ENCODE data around the gene LLCFC1.

The LLCFC1 gene

DNA sequence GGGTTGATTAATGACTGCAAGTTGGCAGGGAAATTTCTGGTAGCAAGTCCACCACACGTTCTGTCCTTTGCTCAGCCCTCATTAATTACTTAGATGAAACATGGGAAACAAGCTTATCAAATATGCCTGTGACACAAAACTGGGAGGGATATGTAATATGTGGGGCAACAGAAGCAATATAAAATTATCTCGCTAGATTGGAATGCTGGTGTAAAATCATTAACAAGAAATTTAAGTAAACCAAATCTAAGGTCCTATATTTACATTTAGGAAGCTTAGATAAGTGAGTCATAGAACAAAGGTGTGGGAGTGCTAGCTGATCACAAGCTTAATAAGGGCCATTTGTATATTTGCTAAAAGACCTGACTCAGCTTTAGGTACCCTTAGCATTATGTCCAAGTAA, 29.3 kb upstream of the LLCFC1 start:
- no peak overlapping the region for H3K4me3 ChIP-seq (ENCODE audit: low read depth, low read length)
- DNase-seq (ENCODE audit: low read depth): no peak
- TF ChIP-seq, protein P1, sequence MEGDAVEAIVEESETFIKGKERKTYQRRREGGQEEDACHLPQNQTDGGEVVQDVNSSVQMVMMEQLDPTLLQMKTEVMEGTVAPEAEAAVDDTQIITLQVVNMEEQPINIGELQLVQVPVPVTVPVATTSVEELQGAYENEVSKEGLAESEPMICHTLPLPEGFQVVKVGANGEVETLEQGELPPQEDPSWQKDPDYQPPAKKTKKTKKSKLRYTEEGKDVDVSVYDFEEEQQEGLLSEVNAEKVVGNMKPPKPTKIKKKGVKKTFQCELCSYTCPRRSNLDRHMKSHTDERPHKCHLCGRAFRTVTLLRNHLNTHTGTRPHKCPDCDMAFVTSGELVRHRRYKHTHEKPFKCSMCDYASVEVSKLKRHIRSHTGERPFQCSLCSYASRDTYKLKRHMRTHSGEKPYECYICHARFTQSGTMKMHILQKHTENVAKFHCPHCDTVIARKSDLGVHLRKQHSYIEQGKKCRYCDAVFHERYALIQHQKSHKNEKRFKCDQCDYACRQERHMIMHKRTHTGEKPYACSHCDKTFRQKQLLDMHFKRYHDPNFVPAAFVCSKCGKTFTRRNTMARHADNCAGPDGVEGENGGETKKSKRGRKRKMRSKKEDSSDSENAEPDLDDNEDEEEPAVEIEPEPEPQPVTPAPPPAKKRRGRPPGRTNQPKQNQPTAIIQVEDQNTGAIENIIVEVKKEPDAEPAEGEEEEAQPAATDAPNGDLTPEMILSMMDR (IDR thresholded peaks at IDR 0.05; ENCODE audit: control insufficient read depth, extremely low read depth, insufficient read depth): no peak

DNA sequence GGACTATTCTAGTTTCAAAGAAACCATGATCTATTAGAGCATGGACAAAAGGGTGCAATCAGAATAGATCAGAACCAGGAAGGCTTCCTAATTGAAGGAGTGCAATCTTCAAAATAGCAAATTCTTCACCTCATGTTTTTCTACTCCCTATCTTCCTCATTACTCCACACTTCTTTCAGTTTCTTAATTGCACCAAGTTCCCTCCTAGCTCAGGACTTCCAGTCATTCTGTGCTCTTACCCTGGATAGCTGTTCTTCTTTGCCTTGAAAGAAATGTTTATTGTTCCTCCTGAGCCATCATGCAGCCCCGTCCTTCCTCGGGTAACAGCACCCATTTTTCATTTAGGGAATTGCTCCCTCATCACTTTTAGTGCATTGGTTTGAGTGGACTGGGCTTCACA, 28.8 kb upstream of the LLCFC1 start:
- no peak for DNase-seq (ENCODE audit: low read depth)
- TF ChIP-seq, protein P1 (IDR thresholded peaks at IDR 0.05; ENCODE audit: control insufficient read depth, extremely low read depth, insufficient read depth): no peak
- no peak overlapping the region for H3K4me3 ChIP-seq (ENCODE audit: low read depth, low read length)

DNA sequence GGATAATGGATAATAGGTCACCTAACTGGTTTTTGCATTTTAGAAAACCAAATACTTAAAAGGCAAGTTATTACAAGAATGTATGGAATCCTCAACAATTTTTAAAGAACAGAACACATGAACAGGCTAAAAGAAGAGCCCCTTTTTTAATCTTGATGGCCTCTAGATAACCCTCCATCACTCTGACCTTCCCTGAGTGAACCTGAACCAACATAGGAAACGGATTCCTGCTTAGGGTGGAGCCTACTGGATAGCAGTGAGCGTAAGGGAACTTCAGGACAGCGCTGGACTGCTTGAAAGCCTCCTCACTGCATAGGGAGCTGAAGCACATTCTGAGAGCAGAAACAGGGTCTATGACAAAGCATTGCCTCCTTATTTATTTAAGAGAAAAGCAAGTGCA, 26.2 kb upstream of the LLCFC1 start:
- TF ChIP-seq, protein P1 (IDR thresholded peaks at IDR 0.05; ENCODE audit: control insufficient read depth, extremely low read depth, insufficient read depth): no peak
- DNase-seq (ENCODE audit: low read depth): no peak
- no peak overlapping the region for H3K4me3 ChIP-seq (ENCODE audit: low read depth, low read length)

DNA sequence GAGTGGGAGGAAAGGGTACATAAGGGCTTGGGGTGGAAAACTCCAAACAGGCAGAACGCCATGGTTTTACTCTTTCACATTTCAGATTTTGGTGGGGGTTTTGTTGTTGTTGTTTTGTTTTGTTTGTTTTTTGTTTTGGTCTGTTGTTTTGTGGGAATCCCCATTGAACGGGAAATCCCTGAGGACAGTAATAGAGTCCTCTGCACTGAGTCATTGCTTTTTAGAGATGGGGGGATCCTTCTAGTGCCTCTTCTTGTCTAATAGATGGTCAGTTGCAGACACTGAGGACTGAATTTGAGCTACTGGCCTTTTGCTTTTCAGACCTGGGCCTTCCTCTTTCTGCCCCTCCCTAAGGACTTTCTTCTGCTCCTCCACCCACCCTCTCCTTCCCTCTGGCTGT, 25.7 kb upstream of the LLCFC1 start:
- TF ChIP-seq, protein P1 (IDR thresholded peaks at IDR 0.05; ENCODE audit: control insufficient read depth, extremely low read depth, insufficient read depth): no peak
- no peak for DNase-seq (ENCODE audit: low read depth)
- no peak overlapping the region for H3K4me3 ChIP-seq (ENCODE audit: low read depth, low read length)

DNA sequence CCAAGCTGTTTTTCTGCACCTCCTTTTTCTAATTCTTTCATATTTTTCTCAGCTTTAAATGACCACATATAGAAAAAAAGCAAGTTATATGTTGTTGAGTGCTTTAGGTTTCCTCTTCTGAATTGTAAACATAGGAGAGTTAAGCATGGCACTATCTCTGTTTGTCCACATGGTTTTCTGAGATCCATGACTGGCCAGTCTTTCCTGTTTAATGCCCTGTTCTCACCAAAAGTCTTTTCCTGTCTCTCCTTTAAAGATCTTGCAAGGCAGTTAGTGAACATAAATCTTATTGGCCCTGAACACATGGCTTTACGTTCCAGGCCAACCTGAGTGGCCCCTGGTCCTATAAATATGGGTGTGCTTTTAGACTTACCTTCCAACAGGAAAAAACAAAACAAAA, 25.2 kb upstream of the LLCFC1 start:
- TF ChIP-seq, protein P1 (IDR thresholded peaks at IDR 0.05; ENCODE audit: control insufficient read depth, extremely low read depth, insufficient read depth): no peak
- DNase-seq (ENCODE audit: low read depth): no peak
- H3K4me3 ChIP-seq (ENCODE audit: low read depth, low read length): no peak overlapping the region

DNA sequence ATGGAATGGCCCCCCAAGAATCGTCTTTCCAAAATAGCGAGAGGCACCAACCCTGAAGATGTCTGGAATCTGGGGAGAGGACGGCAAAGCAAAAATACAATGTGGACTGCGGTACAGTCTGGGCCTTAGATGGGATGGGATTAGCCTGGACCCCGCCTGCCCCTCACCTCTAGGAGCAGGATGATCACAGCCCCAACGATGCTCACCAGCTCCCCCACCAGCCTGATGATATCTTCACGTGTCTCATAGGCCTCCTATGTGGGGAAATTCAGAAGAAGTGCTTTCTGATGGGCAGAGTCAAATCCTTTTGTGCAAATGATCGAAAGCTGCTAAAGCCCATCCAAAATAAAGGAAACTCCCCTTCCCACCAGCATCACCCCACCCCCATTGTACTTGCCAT, 24.0 kb upstream of the LLCFC1 start:
- TF ChIP-seq, protein P1 (IDR thresholded peaks at IDR 0.05; ENCODE audit: control insufficient read depth, extremely low read depth, insufficient read depth): no peak
- no peak overlapping the region for H3K4me3 ChIP-seq (ENCODE audit: low read depth, low read length)
- DNase-seq (ENCODE audit: low read depth): no peak

DNA sequence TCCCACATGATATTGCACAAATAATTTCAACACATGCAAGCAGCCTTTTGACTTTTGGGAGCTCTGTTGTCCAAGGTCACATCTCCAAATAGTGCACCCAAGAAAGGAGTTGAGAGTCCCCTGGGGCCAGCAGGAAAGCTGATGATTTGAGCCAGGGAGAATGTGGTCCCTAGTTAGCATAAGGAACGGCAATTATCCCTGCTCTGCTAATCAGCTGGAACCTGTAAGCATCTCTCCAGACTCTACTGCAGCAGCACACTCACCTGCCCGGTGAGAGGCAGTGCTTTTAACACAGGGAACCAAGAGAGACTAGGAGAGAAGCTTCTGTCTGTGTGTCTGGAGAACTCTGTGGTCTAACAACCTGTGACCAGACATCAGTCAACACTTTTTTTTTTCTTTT, 22.8 kb upstream of the LLCFC1 start:
- TF ChIP-seq, protein P1 (IDR thresholded peaks at IDR 0.05; ENCODE audit: control insufficient read depth, extremely low read depth, insufficient read depth): no peak
- H3K4me3 ChIP-seq (ENCODE audit: low read depth, low read length): no peak overlapping the region
- DNase-seq (ENCODE audit: low read depth): no peak

Data from LNCaP clone FGC (cell line).